SU-DHL-6 (cell line): ENCODE measurements around the gene PAIP2B.

Experiments used
- H2AFZ ChIP-seq: fragments of 200-600 bp; sonication (generic); 2 replicates; pipeline ENCODE4 v1.6.1; 2014; ENCODE audit warnings: low read depth, mild to moderate bottlenecking, moderate library complexity, mixed read lengths, antibody characterized with exemption, low read length; ENCODE audit not compliant: severe bottlenecking
- H3F3A ChIP-seq: fragments of 200-600 bp; shearing (Covaris generic); 2 replicates; pipeline ENCODE4 v1.6.0; 2016; ENCODE audit warnings: antibody characterized with exemption, mild to moderate bottlenecking; ENCODE audit not compliant: insufficient read depth
- H3K27ac ChIP-seq: fragments of 200-600 bp; sonication (generic); 2 replicates; pipeline ENCODE4 v1.5.1; 2016; ENCODE audit warnings: low read depth, mild to moderate bottlenecking, low read length, moderate library complexity, mixed read lengths
- H3K27me3 ChIP-seq: fragments of 200-600 bp; sonication (generic), shearing (Covaris generic); 2 replicates; pipeline ENCODE4 v1.6.0; 2014; ENCODE audit warnings: mild to moderate bottlenecking, low read length
- H3K36me3 ChIP-seq: fragments of 200-600 bp; sonication (generic); 2 replicates; pipeline ENCODE4 v1.6.1; 2014; ENCODE audit warnings: mild to moderate bottlenecking, low read length, mixed read lengths
- H3K4me2 ChIP-seq: fragments of 300-600, 200-600 bp; shearing (Covaris generic), sonication (generic); 2 replicates; pipeline ENCODE4 v1.6.0; 2014; ENCODE audit warnings: low read length, low read depth, mild to moderate bottlenecking; ENCODE audit not compliant: poor library complexity, severe bottlenecking
- H3K4me3 ChIP-seq: fragments of 200-600 bp; sonication (generic); 2 replicates; pipeline ENCODE4 v1.5.1; 2014; ENCODE audit warnings: antibody characterized with exemption, low read length, mild to moderate bottlenecking, mixed read lengths; ENCODE audit not compliant: insufficient read depth, poor library complexity, severe bottlenecking
- H3K79me2 ChIP-seq: fragments of 200-600 bp; sonication (generic); 2 replicates; pipeline ENCODE4 v1.6.1; 2014; ENCODE audit warnings: mild to moderate bottlenecking, low read length, moderate library complexity; ENCODE audit not compliant: insufficient read depth
- H3K9ac ChIP-seq: fragments of 200-600 bp; sonication (generic); 2 replicates; pipeline ENCODE4 v1.7.0; 2014; ENCODE audit warnings: mild to moderate bottlenecking, low read length
- H3K9me2 ChIP-seq: fragments of 200-600 bp; sonication (generic); replicated peaks from 2 replicates; pipeline ENCODE4 v1.6.1; 2014; ENCODE audit warnings: low read length; ENCODE audit not compliant: insufficient read depth
- H3K9me3 ChIP-seq: fragments of 200-600 bp; sonication (generic); 2 replicates; pipeline ENCODE4 v1.6.1; 2014; ENCODE audit warnings: low read length, mixed read lengths; ENCODE audit not compliant: insufficient read depth
- H4K20me1 ChIP-seq: fragments of 200-600 bp; sonication (generic); 2 replicates; pipeline ENCODE4 v1.6.1; 2014; ENCODE audit warnings: low read depth, mild to moderate bottlenecking, antibody characterized with exemption, low read length, moderate library complexity, mixed read lengths
- CTCF ChIP-seq: fragments of 200-600 bp; sonication (generic); IDR thresholded peaks from one replicate; pipeline ENCODE4 v1.5.1; 2017; ENCODE audit warnings: antibody characterized with exemption, mild to moderate bottlenecking, low read length, moderate library complexity; ENCODE audit not compliant: insufficient read depth, poor library complexity, severe bottlenecking
- EZH2phosphoT487 ChIP-seq: fragments of 200-600 bp; sonication (generic), shearing (Covaris generic); conservative IDR thresholded peaks from 2 replicates; pipeline ENCODE4 v1.6.1; 2018; ENCODE audit warnings: mild to moderate bottlenecking, antibody characterized with exemption, low read length, moderate library complexity, mixed read lengths

The PAIP2B gene

DNA sequence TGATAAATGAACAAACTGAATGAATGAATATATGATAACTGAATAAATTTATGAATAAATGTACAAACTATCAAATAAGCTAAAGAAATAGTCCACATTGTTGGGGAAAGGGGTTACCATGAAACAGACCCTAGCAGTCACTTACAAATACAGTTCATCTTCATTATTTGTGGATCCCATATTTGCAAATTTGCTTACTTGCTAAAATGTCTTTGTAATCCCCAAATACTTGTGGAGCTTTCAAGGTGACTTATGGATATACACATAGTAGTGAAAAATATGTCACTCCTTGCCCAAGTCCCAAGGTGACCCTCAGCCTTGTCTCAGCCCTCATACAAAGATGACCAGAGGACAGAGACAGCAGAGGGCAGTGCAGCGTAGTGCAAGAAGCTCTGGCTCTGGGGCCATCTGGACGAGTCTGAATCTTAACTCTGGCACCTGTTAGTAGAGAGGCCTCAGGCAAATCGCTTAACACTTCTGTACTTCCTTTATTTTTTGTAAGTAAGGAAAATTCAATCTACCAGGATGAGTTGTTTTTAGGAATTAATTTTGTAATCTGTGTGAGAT lies 3.1 kb downstream of the PAIP2B start:
- no peaks in the 10 kb centered on the region for H3K36me3 ChIP-seq
- H4K20me1 ChIP-seq: no peaks in the 10 kb centered on the region
- H3K9ac ChIP-seq: no peak overlapping the region
- H3K4me3 ChIP-seq: no peak overlapping the region
- no peaks in the 10 kb centered on the region for H3F3A ChIP-seq
- H3K79me2 ChIP-seq: no peaks in the 10 kb centered on the region
- H3K27ac ChIP-seq: no peak overlapping the region
- H3K4me2 ChIP-seq: no peak overlapping the region
- H3K9me2 ChIP-seq: no peaks in the 10 kb centered on the region
- H2AFZ ChIP-seq: no peak overlapping the region
- no peak for TF ChIP-seq EZH2phosphoT487
- TF ChIP-seq CTCF: peak; percentile 23
- no peaks in the 10 kb centered on the region for H3K27me3 ChIP-seq
- H3K9me3 ChIP-seq: no peaks in the 10 kb centered on the region

DNA sequence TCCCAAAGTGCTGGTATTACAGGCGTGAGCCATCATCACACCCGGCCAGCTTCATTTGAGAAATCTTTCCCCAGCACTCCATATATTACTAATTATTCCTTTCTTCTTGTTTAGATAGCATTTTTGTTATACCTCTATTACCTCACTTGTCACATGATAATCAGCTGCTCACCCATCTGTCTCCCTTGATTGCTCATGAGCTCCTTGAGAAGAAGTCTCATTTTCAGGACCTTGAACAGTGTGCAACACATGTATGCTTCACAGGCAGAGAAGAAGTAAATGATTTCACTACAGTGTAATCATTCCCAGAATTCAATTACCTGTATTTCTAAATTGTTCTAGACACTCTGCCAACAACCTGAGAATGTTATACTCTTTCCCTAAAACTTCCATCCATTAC lies 6.2 kb downstream of the PAIP2B start:
- no peaks in the 10 kb centered on the region for H3K9me3 ChIP-seq
- no peaks in the 10 kb centered on the region; the same call in 1 of the 2 replicates for H4K20me1 ChIP-seq
- no peak overlapping the region for H3K4me3 ChIP-seq
- H3K27me3 ChIP-seq: no peaks in the 10 kb centered on the region
- no peak overlapping the region for H3K9ac ChIP-seq
- H2AFZ ChIP-seq: no peak overlapping the region
- no peaks in the 10 kb centered on the region for H3K36me3 ChIP-seq
- H3K4me2 ChIP-seq: no peak overlapping the region
- no peaks in the 10 kb centered on the region for H3F3A ChIP-seq
- no peak for TF ChIP-seq CTCF
- TF ChIP-seq EZH2phosphoT487: no peak
- H3K9me2 ChIP-seq: no peaks in the 10 kb centered on the region
- H3K79me2 ChIP-seq: no peaks in the 10 kb centered on the region
- no peak overlapping the region for H3K27ac ChIP-seq

- Histone ChIP-seq H3K9me3 (no peaks in the 10 kb centered on the region), H3K4me3 (no peak overlapping the region), H3K79me2 (no peaks in the 10 kb centered on the region), H2AFZ (no peak overlapping the region), H3K9ac (no peak overlapping the region), H4K20me1 (no peaks in the 10 kb centered on the region; the same call in 1 of the 2 replicates), H3K36me3 (no peaks in the 10 kb centered on the region), H3K4me2 (no peak overlapping the region), H3K27ac (no peak overlapping the region), H3K27me3 (no peaks in the 10 kb centered on the region), H3K9me2 (no peaks in the 10 kb centered on the region), H3F3A (no peaks in the 10 kb centered on the region)
- no peak for TF ChIP-seq EZH2phosphoT487
- TF ChIP-seq CTCF: no peak
These were observed 10.4 kb downstream of the PAIP2B start for GRCh38 chr2:71216501-71216900.
